Tibial nerve (tissue), 3 donors: ENCODE results near the gene CNOT2.

Experiments used
- CTCF ChIP-seq, 5 experiments: fragments of 200-600 bp in 3 of 5; fragments of 450-650 bp in 2 of 5; sonication (generic) in 3 of 5; IDR thresholded peaks; one replicate each; pipeline ENCODE4 v1.5.1; 2016 to 2019; ENCODE audit warnings: antibody characterized with exemption in 5 of 5, mild to moderate bottlenecking in 3 of 5, moderate library complexity in 2 of 5
- POLR2A ChIP-seq, 2 donors: fragments of 450-650 bp; IDR thresholded peaks; one replicate each; pipeline ENCODE4 v1.6.1; 2017; ENCODE audit warnings: antibody characterized with exemption in 2 of 2, mild to moderate bottlenecking in 2 of 2, moderate library complexity in 2 of 2

GRCh38 chr12:70251226-70251625 is 8.0 kb downstream of the CNOT2 start:
- TF ChIP-seq POLR2A (IDR thresholded peaks at IDR 0.05) (no peak), CTCF (IDR thresholded peaks at IDR 0.05) (no peak)
